Transverse colon (tissue), 4 donors: ENCODE data around the gene OR2V2. TPM values are rescaled to one million over a fixed set of nuclear protein-coding genes. Genes with fewer than 3 reads are reported as not detected.

Experiments used
- DNase-seq: peaks from one replicate; pipeline ENCODE4 v3.0.0-alpha.2; 2019
- H3K27ac ChIP-seq, 4 donors: fragments of 200-600 bp; sonication (generic); 2 replicates each; pipeline ENCODE4 v1.5.1; 2016 to 2018; ENCODE audit warnings: inconsistent platforms in 4 of 4
- H3K27me3 ChIP-seq: fragments of 200-600 bp; sonication (generic); 2 replicates; pipeline ENCODE4 v1.5.1; 2017; ENCODE audit warnings: inconsistent platforms
- H3K36me3 ChIP-seq, 4 donors: fragments of 200-600 bp; sonication (generic); 2 replicates each; pipeline ENCODE4 v1.5.1; 2017 to 2019; ENCODE audit warnings: inconsistent platforms in 4 of 4
- H3K4me1 ChIP-seq, 4 donors: fragments of 200-600 bp; sonication (generic); 2 replicates each; pipeline ENCODE4 v1.5.1; 2017 to 2020; ENCODE audit warnings: inconsistent platforms in 4 of 4
- H3K4me3 ChIP-seq, 4 donors: fragments of 200-600 bp; sonication (generic); 1 replicate in 1 of 4; 2 replicates in 3 of 4; pipeline versions ENCODE4 v1.5.1 to v1.6.1; 2017 to 2019; ENCODE audit warnings: inconsistent platforms in 4 of 4
- H3K9me3 ChIP-seq, 2 donors: fragments of 200-600 bp; sonication (generic); 2 replicates each; pipeline ENCODE4 v1.5.1; 2017 to 2019; ENCODE audit warnings: inconsistent platforms in 2 of 2
- CTCF ChIP-seq, 5 experiments: fragments of 200-600 bp in 3 of 5; fragments of 450-650 bp in 2 of 5; sonication (generic) in 3 of 5; IDR thresholded peaks; 1 replicate in 2 of 5; 2 replicates in 3 of 5; pipeline ENCODE4 v1.5.1; 2016 to 2017; ENCODE audit warnings: antibody characterized with exemption in 5 of 5, inconsistent platforms in 3 of 5, mild to moderate bottlenecking in 2 of 5, moderate library complexity in 1 of 5
- EP300 ChIP-seq: sonication (generic); formaldehyde crosslinking; IDR thresholded peaks from one replicate; pipeline ENCODE4 v1.6.1; 2017; ENCODE audit warnings: antibody characterized with exemption, low read depth
- POLR2A ChIP-seq: fragments of 450-650 bp; IDR thresholded peaks from one replicate; pipeline ENCODE4 v1.6.1; 2016; ENCODE audit warnings: antibody characterized with exemption, mild to moderate bottlenecking, moderate library complexity
- POLR2AphosphoS5 ChIP-seq, 3 donors: sonication (generic); formaldehyde crosslinking; IDR thresholded peaks; one replicate each; pipeline ENCODE4 v1.6.1; 2016; ENCODE audit warnings: antibody characterized with exemption in 3 of 3
- WGBS, 2 donors: methylation state at CpG; one replicate each; pipeline ENCODE4 v1.1.5; 2018; ENCODE audit warnings: low coverage in 1 of 2; 5-methylcytosine and 5-hydroxymethylcytosine counted together
- in situ Hi-C, 4 donors: fragments of 200-750 bp; cut with MboI; loops; one replicate each; pipeline versions ENCODE4 v1.15.0 to v1.15.1; 2017; ENCODE audit warnings: low sequenced_read_pairs in 3 of 4, low pct_ligation_motif_present in 1 of 4, low pct_unique_long_range_greater_than_20kb in 1 of 4
- intact Hi-C: fragments of 100-400 bp; cut with DNase I; formaldehyde crosslinking; loops from one replicate; pipeline ENCODE4 v1.15.1; 2023; ENCODE audit warnings: low total_unique reads
- total RNA-seq, 4 donors: library from RNA; depleted of rRNA; stranded (reverse); fragments of >200 nt; gene quantifications; one replicate each; pipeline ENCODE4 v1.1.0, GENCODE V29; 2016

Gene OR2V2
- total RNA-seq, 4 donors from 2014 or later = not detected

DNA sequence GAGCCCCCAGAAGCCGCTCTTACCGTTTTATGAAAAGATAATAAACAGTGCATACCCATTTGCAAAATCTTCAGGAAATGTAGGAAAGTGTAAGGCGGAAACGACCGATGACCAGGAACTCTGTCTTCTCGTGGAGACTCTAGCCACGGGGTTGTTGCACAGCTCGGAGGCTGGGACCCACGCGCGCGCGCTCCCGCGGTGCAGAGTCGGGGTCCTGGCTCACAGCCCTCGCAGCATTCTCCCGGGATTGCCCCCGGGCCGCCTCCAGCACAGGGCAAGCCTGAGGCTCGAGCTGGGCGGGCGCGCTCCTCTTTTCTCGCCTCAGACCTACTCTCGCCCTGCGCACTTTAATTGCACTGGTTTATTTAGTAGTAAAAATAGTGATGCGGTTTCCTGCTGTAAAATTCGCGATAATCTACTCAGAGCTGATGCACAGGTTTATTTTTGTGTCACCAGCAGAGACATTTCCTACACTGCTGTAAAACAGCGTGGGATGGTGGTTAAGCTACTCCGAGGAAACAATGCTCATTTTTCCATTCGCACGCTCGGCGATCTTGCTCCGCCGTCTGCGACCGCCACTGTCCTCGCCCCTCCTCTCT, 42.1 kb downstream of the OR2V2 start:
- H3K27ac ChIP-seq = peak overlapping the region; percentile 90 to 97 (median 92)
- 0 to 1% methylated on average over 13 to 41 of the region's 41 CpGs for WGBS, 2 donors
- intact Hi-C loops = loop anchor here (10.0 kb wide), 1 partner anchor 55 kb away; the partner anchor contains the start of gene RACK1

DNA sequence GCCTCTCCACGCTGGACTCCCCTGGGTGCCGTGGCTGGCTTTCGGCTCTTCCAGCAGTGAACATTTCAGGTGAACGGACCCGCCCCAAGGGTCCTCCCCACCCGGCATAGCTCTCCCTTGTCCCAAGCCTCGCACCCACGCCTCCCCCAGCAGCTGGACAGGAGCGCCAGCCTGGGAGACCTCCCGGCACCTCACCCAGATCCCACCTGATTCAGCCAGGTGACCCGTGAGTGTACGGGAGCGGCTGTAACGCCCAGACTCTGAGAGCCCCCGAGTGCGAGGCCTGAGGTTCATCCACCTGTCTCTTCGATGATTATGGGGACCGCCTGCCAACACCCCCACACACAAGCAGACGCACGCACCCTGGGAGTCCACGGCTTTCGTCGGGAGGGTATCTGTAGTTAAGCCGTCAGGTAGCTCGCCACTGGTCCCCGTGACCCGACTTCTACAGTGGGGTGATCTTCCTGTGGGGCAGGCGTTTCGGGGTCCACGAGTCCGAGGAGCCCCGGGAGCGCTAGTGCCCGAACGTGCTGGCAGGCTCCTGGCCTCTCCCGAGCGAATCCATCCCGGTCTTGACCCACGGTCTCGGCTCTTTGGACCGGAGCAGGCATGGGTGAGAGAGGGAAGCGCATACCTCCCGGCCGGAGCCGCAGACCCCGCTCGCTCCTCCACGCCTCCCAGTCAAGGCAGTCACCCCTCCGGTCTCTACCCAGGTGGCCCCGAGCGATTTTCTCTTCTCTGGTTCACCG, 42.8 kb downstream of the OR2V2 start:
- H3K36me3 ChIP-seq = no peaks in the 10 kb centered on the region
- H3K4me3 ChIP-seq = peak overlapping the region; percentile 29 to 74 (median 60)
- H3K9me3 ChIP-seq = no peaks in the 10 kb centered on the region
- in situ Hi-C loops = loop anchor here in 1 of 4 donors (5.0 kb wide), 1 partner anchor 72 kb away; the partner anchor contains the start of gene TRIM52
- no peaks in the 10 kb centered on the region for H3K27me3 ChIP-seq
- peaks cover 7 to 23% (median 9%) of the 10 kb centered on the region in 4 donors for H3K4me1 ChIP-seq
- peak; percentile 48 for DNase-seq
- intact Hi-C loops = loop anchor here (2.0 to 10.0 kb wide), 2 partner anchors 33 to 55 kb away; partner anchors contain the start of genes RACK1 and TRIM41
- TF ChIP-seq POLR2AphosphoS5 (IDR thresholded peaks at IDR 0.05) = no peak
- no peak for TF ChIP-seq POLR2A
- no peak for TF ChIP-seq CTCF (IDR thresholded peaks at IDR 0.05)
- TF ChIP-seq EP300 = no peak
- WGBS, 2 donors = 2% methylated on average over 42 of the region's 52 CpGs; no CpG with 5 or more reads in 1 of the 2 donors
- peak overlapping the region; percentile 90 to 97 (median 92) for H3K27ac ChIP-seq

More for the DNA sequence above, 42.1 kb downstream of the OR2V2 start:
- H3K9me3 ChIP-seq = no peaks in the 10 kb centered on the region
- no peaks in the 10 kb centered on the region for H3K36me3 ChIP-seq
- TF ChIP-seq POLR2A (no peak), EP300 (no peak), POLR2AphosphoS5 (IDR thresholded peaks at IDR 0.05) (peak in 1 of 3 donors; percentile 13), CTCF (IDR thresholded peaks at IDR 0.05) (no peak)
- DNase-seq = peak; percentile 45
- in situ Hi-C loops = loop anchor here in 1 of 4 donors (5.0 kb wide), 1 partner anchor 73 kb away; the partner anchor contains the start of gene TRIM52
- H3K27me3 ChIP-seq = no peaks in the 10 kb centered on the region
- H3K4me3 ChIP-seq = peak overlapping the region; percentile 29 to 74 (median 60)
- peaks cover 7 to 29% (median 12%) of the 10 kb centered on the region in 4 donors for H3K4me1 ChIP-seq

- WGBS, 2 donors = 0% methylated on average over 5 to 65 of the region's 66 CpGs
- intact Hi-C loops = loop anchor here (2.0 kb wide), 1 partner anchor 32 kb away; the partner anchor contains the start of gene TRIM41
- peaks cover 7 to 23% (median 9%) of the 10 kb centered on the region in 4 donors for H3K4me1 ChIP-seq
Measured at GRCh38 chr5:181190711-181191525, 43.5 kb downstream of the OR2V2 start.

More at GRCh38 chr5:181190711-181191525, 43.5 kb downstream of the OR2V2 start:
- in situ Hi-C loops = no loop called here
- peak overlapping the region; percentile 29 to 74 (median 60) for H3K4me3 ChIP-seq
- H3K27me3 ChIP-seq = no peaks in the 10 kb centered on the region
- H3K27ac ChIP-seq = peak overlapping the region; percentile 90 to 97 (median 92)
- DNase-seq = peak; percentile 57
- H3K36me3 ChIP-seq = no peaks in the 10 kb centered on the region
- TF ChIP-seq CTCF (IDR thresholded peaks at IDR 0.05) (peak in 3 of 5 experiments; percentile 16 to 33 (median 22)), EP300 (no peak), POLR2AphosphoS5 (IDR thresholded peaks at IDR 0.05) (no peak), POLR2A (no peak)
- H3K9me3 ChIP-seq = no peaks in the 10 kb centered on the region
